GM19324 (cell line): ENCODE data around the gene ZDHHC9.

Source experiments
- ATAC-seq: cut with Tn5 transposase; IDR thresholded peaks from one replicate; pipeline ENCODE4 v1.9.1; 2021; ENCODE audit warnings: mild to moderate bottlenecking, moderate library complexity; ENCODE audit not compliant: unreplicated experiment, low FRiP score

Gene ZDHHC9

DNA sequence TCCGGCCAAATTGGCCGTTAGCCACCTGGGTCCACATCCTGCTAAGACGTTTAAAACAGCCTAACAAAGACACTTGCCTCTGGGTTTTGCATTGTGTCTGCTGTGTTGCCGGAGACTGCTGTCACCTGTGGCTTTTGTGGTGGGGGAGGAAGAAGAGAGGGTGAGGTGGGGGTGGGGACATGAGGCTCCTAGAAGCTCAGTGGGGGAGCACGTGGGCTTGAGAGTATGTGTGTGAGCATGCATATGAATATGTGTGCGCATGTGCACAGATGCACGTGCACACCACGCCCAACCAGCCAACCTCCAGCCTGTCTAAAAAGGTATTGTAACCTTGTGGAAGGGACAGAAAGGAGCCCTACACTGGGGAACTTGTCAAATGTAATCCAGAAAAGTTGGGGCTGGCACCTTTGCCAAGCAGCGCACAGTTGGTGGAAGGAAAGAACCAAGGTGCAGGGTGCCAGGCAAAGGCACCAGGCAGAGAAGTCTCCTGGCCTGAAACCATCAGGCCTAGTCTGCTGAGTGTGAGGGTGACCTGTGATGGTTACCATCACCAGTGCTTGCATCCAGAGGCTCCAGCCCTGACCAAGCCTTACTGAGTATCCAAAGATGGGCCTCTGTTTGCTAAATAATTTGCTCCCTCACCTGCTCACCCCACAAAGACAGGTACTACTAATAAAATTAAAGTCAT, 74.1 kb downstream of the ZDHHC9 start:
- peak; percentile 50 for ATAC-seq

- ATAC-seq = no peak
Observed at GRCh38 chrX:129768586-129769466, 74.9 kb downstream of the ZDHHC9 start.

- ATAC-seq = no peak
Observed at GRCh38 chrX:129768186-129768585, 75.5 kb downstream of the ZDHHC9 start.

DNA sequence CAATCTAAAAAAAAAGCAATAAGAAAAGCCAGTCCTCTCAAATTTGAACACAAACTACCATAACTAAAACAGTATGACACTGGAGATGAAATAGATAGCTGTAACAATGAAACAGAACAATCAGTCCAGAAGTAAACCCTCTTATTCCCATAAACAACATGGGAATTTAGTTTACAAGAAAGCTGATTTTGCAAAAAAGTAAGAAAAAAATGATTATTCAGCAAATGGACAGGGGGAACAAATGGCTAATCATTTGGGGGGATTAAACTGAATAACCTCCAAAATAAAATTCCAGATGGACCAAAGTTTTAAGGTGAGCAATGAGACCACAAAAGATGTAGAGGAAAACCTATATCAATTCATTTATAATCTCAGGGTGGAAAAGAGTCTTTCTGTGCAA, 80.0 kb downstream of the ZDHHC9 start:
- ATAC-seq = no peak

DNA sequence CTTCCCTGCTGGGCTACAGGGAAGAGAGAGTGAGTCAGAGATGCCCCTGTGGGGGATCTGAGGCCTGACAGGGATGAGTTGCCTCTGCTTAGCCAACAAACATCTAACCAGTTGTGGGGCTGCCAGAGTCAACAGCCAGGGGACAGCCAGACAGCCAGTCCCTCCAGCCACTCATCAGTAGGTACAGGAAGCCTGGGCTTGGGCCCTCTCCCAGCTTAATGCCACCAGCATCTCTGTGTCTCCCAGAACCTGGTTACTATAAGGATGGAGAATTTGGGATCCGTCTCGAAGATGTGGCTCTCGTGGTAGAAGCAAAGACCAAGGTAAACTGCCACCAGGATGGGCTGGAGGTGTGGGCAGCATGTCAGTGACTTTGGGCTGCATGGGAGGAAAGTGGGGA, 81.2 kb downstream of the ZDHHC9 start:
- ATAC-seq = no peak

- no peak for ATAC-seq
Observed at GRCh38 chrX:129761596-129761995, 82.1 kb downstream of the ZDHHC9 start.

GRCh38 chrX:129760981-129761380, 82.7 kb downstream of the ZDHHC9 start:
- ATAC-seq = no peak

DNA sequence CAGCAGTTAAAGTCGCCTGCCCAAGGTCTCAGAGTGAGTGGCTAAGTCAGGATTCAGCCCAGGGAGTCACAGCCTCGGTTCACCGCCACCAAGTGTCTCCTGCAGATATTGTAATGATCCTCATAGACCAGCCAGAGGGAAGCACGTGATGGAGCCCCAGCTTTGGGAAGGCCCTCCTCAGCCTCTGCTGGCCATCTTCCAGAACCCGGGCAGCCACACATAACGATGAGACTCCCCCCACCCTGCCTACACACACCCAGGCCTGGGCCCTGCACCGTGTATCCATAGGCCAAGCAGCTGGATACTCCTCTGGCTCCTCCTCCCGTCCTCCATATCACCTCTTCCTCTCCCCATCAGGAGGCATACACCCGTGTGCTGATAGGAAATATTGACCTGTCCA, 83.5 kb downstream of the ZDHHC9 start:
- ATAC-seq = no peak

- no peak for ATAC-seq
Observed at GRCh38 chrX:129759576-129760061, 84.1 kb downstream of the ZDHHC9 start.

DNA sequence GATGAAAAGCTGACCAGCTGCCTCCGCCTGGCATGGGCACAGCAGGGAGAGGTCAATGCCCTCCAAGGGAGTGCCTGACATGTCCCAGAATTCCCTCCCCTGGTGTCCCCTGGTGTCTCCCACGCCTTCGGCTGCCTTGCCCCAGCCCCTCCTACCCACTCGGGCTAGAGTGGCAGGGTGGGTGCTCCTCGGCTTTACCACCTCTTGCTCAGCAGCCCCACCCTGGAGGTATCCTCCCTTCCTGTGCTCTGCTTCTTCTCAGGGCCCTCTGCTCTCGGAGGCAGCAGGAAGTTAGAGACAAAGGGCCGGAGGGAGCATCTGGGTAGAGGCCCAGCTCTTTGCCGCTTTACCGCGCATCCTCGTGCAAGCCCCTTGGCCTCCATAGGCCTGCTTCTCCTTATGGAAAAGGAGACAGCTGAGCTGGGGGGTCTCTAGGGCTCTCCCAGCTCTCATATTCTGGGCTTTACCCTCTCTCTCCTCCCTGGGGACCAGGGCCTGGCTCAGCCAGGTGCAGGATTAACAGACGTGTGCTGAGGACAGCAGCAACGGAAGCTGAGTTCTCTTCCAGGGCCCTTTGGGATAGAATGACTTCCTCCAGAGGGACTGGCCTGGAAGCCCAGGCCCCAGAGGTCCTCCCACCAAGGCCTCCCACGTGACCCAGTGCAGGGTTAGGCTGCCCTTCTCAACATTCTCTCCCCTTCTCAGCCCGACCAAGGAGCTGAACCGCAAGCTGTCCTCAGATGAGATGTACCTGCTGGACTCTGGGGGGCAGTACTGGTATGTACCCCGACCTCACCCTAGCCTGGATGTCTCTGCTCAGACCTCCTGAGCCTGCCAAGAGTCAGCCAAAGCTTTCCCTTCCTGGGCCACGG, 87.7 kb downstream of the ZDHHC9 start:
- ATAC-seq = no peak

- no peak for ATAC-seq
Observed at GRCh38 chrX:129754056-129755024, 89.3 kb downstream of the ZDHHC9 start.
